Activated CD4-positive, alpha-beta T cell treated with anti-CD3 and anti-CD28 coated beads, Interleukin-2, amount 50 U/mL, for 24 hours (primary cell): Measurements from ENCODE around the gene TSPAN16.
"Not testable (repeated sequence)": the region's sequence is repeated elsewhere in the genome, so short reads cannot be mapped to it uniquely, and the experiment has no call there.

ENCODE experiments used
- DNase-seq, 2 donors: peaks; one replicate each; pipeline ENCODE4 v3.0.0-alpha.2; 2020; ENCODE audit warnings: low read depth in 1 of 2, low spot score in 1 of 2

The TSPAN16 gene

GRCh38 chr19:11306337-11306736, 10.4 kb downstream of the TSPAN16 start:
- no peak for DNase-seq

GRCh38 chr19:11320278-11320995, 24.5 kb downstream of the TSPAN16 start:
- not testable (repeated sequence) for DNase-seq

GRCh38 chr19:11321191-11322126, 25.5 kb downstream of the TSPAN16 start:
- DNase-seq, result no peak

GRCh38 chr19:11322269-11323024, 26.5 kb downstream of the TSPAN16 start:
- DNase-seq, result no peak

- DNase-seq, result no peak
Observed at GRCh38 chr19:11323601-11324078, 27.7 kb downstream of the TSPAN16 start.

GRCh38 chr19:11324079-11324661, 28.2 kb downstream of the TSPAN16 start:
- no peak for DNase-seq

- DNase-seq, result no peak
Observed at GRCh38 chr19:11324748-11325389, 28.9 kb downstream of the TSPAN16 start.

- no peak for DNase-seq
Observed at GRCh38 chr19:11325544-11325943, 29.6 kb downstream of the TSPAN16 start.

GRCh38 chr19:11330127-11330526, 34.2 kb downstream of the TSPAN16 start:
- DNase-seq, result no peak

- DNase-seq, result no peak
Observed at GRCh38 chr19:11331502-11331901, 35.5 kb downstream of the TSPAN16 start.

GRCh38 chr19:11332822-11333221, 36.9 kb downstream of the TSPAN16 start:
- no peak for DNase-seq

- not testable (repeated sequence) for DNase-seq
Observed at GRCh38 chr19:11333838-11334237, 37.9 kb downstream of the TSPAN16 start.

- DNase-seq, result no peak
Observed at GRCh38 chr19:11335449-11336146, 39.6 kb downstream of the TSPAN16 start.

- DNase-seq, result no peak
Observed at GRCh38 chr19:11337080-11337479, 41.1 kb downstream of the TSPAN16 start.

GRCh38 chr19:11338121-11338520, 42.2 kb downstream of the TSPAN16 start:
- no peak for DNase-seq

- no peak for DNase-seq
Observed at GRCh38 chr19:11338569-11339253, 42.8 kb downstream of the TSPAN16 start.

- peak; percentile 59 to 77 for DNase-seq
Observed at GRCh38 chr19:11339254-11340098, 43.5 kb downstream of the TSPAN16 start, which contains the start of gene RAB3D. TSS of gene RAB3D (minus strand) at chr19:11339657. CDS start at chr19:11337399, 2,258 bp downstream.

GRCh38 chr19:11340099-11340467, 44.1 kb downstream of the TSPAN16 start:
- not testable (repeated sequence) for DNase-seq
